K562 (cell line): ENCODE measurements around the gene MPC1. TPM values are rescaled to one million over a fixed set of nuclear protein-coding genes. Genes with fewer than 3 reads are reported as not detected.

Source experiments
- ASH1L ChIP-seq: fragments of 450-650 bp; IDR thresholded peaks from 2 replicates; pipeline ENCODE4 v1.6.1; 2018; ENCODE audit warnings: borderline replicate concordance, mild to moderate bottlenecking, low read depth; ENCODE audit not compliant: partially characterized antibody
- CBFA2T3 ChIP-seq: fragments of 450-650 bp; IDR thresholded peaks from 2 replicates; pipeline ENCODE4 v1.6.1; 2017
- CBX8 ChIP-seq: fragments of 200-600 bp; sonication (generic); IDR thresholded peaks from 2 replicates; pipeline ENCODE4 v1.6.1; 2012; ENCODE audit warnings: borderline replicate concordance, mixed run types, low read depth, mild to moderate bottlenecking, moderate library complexity, mixed read lengths, low read length, control low read depth, inconsistent platforms; ENCODE audit not compliant: poor library complexity, severe bottlenecking; ENCODE audit errors: extremely low read depth
- CTCFL ChIP-seq: IDR thresholded peaks from 2 replicates; pipeline ENCODE4 v1.6.1; 2011; ENCODE audit warnings: borderline replicate concordance, low read depth, mild to moderate bottlenecking, moderate library complexity, low read length; ENCODE audit not compliant: insufficient read depth, poor library complexity, severe bottlenecking
- DNMT1 ChIP-seq: fragments of 450-650 bp; IDR thresholded peaks from 2 replicates; pipeline ENCODE4 v1.6.1; 2016; ENCODE audit warnings: antibody characterized with exemption, mild to moderate bottlenecking
- ELF2 ChIP-seq: fragments of 250-450 bp; sonication (Bioruptor Pico); IDR thresholded peaks from 2 replicates; pipeline ENCODE4 v1.5.0; 2021; ENCODE audit warnings: mild to moderate bottlenecking
- HDGF ChIP-seq: fragments of 450-650 bp; IDR thresholded peaks from 2 replicates; pipeline ENCODE4 v1.6.1; 2016
- KDM2B ChIP-seq: fragments of 250-450 bp; sonication (Bioruptor Pico); IDR thresholded peaks from 2 replicates; pipeline ENCODE4 v1.8.0; 2021; ENCODE audit warnings: mild to moderate bottlenecking, moderate library complexity
- L3MBTL2 ChIP-seq: fragments of 450-650 bp; IDR thresholded peaks from 2 replicates; pipeline ENCODE4 v1.6.1; 2016; ENCODE audit warnings: mild to moderate bottlenecking, moderate library complexity
- PHF8 ChIP-seq: fragments of 200-600 bp; sonication (generic); IDR thresholded peaks from 2 replicates; pipeline ENCODE4 v1.6.1; 2012; ENCODE audit warnings: mixed run types, mild to moderate bottlenecking, inconsistent platforms, low read length, moderate library complexity, borderline replicate concordance
- PTTG1 ChIP-seq: fragments of 450-650 bp; IDR thresholded peaks from 2 replicates; pipeline ENCODE4 v1.6.1; 2016; ENCODE audit warnings: low read depth, mild to moderate bottlenecking, missing genetic modification characterization, missing compliant biosample characterization
- RAD51 ChIP-seq: fragments of 450-650 bp; IDR thresholded peaks from 2 replicates; pipeline ENCODE4 v1.7.1; 2016; ENCODE audit warnings: low read depth, mild to moderate bottlenecking, borderline replicate concordance
- SIRT6 ChIP-seq: IDR thresholded peaks from one replicate; pipeline ENCODE4 v1.6.1; 2012; ENCODE audit warnings: low read depth, mild to moderate bottlenecking, control low read depth, inconsistent platforms, low read length, moderate library complexity
- SMC3 ChIP-seq: conservative IDR thresholded peaks from 2 replicates; pipeline ENCODE4 v1.6.1; 2011; ENCODE audit warnings: low read depth, low read length, improper control_type of control experiment; ENCODE audit not compliant: insufficient read depth
- ZNF12 ChIP-seq: sonication (generic); formaldehyde crosslinking; IDR thresholded peaks from 2 replicates; pipeline ENCODE4 v1.4.0; 2020; ENCODE audit warnings: mild to moderate bottlenecking, missing genetic modification reagents
- ZNF444 ChIP-seq: fragments of 250-450 bp; sonication (Bioruptor Pico); IDR thresholded peaks from 2 replicates; pipeline ENCODE4 v1.4.0; 2020; ENCODE audit warnings: mild to moderate bottlenecking, moderate library complexity
- polyA plus RNA-seq, 8 experiments: library from polyadenylated mRNA; depleted of rRNA in 4 of 8; stranded (reverse) in 5 of 8; unstranded in 3 of 8; fragments of >200 nt; fragmentation: Nextera tagmentation in 2 of 8; fragmentation: Illumina TruSeq in 1 of 8; extraction: Ambion mirVana in 2 of 8; extraction: Trizol in 1 of 8; gene quantifications; 2 replicates each; pipeline versions ENCODE4 v1.2.1 to v1.2.3, GENCODE V29; 2011 to 2014; ENCODE audit warnings: inconsistent platforms in 1 of 8, missing spikeins in 1 of 8
- total RNA-seq, 7 experiments: library from RNA; depleted of rRNA in 6 of 7; stranded (reverse); fragments of >200 nt in 6 of 7; fragmentation: Illumina TruSeq in 2 of 7; extraction: Trizol in 2 of 7; gene quantifications; 2 replicates each; pipeline versions ENCODE4 v1.2.1 to v1.2.3, GENCODE V29; 2011 to 2021; ENCODE audit warnings: low replicate concordance in 1 of 7
- TF ChIP-seq, protein P1 (sequence below): fragments of 450-650 bp; IDR thresholded peaks from 2 replicates; pipeline ENCODE4 v1.6.1; 2016; ENCODE audit warnings: missing biosample characterization, missing genetic modification characterization
- TF ChIP-seq, protein P2 (sequence below): sonication (generic); formaldehyde crosslinking; IDR thresholded peaks from 2 replicates; pipeline ENCODE4 v1.8.0; 2022; ENCODE audit warnings: mild to moderate bottlenecking, missing genetic modification reagents, borderline replicate concordance
- TF ChIP-seq, protein P3 (sequence below): sonication (generic); formaldehyde crosslinking; IDR thresholded peaks from 2 replicates; pipeline ENCODE4 v1.8.1; 2023; ENCODE audit warnings: mild to moderate bottlenecking, missing genetic modification reagents

MPC1 gene
- total and polyA plus RNA-seq, 9 of the 15 experiments (the other 6 are each of a cell fraction or from before 2014, with no cell fraction given): 78.6 to 185 (median 138) TPM

GRCh38 chr6:166342349-166343149, 40.2 kb downstream of the MPC1 start, which contains the start of gene SFT2D1 (continued):
- TF ChIP-seq CBFA2T3: no peak
- no peak for TF ChIP-seq SMC3
- peak; percentile 79 for TF ChIP-seq L3MBTL2
- peak; percentile 87; the same call in 1 of the 2 replicates for TF ChIP-seq ELF2 (CRISPR knock-in tag)
- TF ChIP-seq, protein P1, sequence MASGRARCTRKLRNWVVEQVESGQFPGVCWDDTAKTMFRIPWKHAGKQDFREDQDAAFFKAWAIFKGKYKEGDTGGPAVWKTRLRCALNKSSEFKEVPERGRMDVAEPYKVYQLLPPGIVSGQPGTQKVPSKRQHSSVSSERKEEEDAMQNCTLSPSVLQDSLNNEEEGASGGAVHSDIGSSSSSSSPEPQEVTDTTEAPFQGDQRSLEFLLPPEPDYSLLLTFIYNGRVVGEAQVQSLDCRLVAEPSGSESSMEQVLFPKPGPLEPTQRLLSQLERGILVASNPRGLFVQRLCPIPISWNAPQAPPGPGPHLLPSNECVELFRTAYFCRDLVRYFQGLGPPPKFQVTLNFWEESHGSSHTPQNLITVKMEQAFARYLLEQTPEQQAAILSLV (tag): no peak
- no peak for TF ChIP-seq PTTG1 (tag)
- TF ChIP-seq, protein P2, sequence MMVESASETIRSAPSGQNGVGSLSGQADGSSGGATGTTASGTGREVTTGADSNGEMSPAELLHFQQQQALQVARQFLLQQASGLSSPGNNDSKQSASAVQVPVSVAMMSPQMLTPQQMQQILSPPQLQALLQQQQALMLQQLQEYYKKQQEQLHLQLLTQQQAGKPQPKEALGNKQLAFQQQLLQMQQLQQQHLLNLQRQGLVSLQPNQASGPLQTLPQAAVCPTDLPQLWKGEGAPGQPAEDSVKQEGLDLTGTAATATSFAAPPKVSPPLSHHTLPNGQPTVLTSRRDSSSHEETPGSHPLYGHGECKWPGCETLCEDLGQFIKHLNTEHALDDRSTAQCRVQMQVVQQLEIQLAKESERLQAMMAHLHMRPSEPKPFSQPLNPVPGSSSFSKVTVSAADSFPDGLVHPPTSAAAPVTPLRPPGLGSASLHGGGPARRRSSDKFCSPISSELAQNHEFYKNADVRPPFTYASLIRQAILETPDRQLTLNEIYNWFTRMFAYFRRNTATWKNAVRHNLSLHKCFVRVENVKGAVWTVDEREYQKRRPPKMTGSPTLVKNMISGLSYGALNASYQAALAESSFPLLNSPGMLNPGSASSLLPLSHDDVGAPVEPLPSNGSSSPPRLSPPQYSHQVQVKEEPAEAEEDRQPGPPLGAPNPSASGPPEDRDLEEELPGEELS (CRISPR knock-in tag): peak; percentile 94; the same call in 1 of the 2 replicates
- TF ChIP-seq, protein P3, sequence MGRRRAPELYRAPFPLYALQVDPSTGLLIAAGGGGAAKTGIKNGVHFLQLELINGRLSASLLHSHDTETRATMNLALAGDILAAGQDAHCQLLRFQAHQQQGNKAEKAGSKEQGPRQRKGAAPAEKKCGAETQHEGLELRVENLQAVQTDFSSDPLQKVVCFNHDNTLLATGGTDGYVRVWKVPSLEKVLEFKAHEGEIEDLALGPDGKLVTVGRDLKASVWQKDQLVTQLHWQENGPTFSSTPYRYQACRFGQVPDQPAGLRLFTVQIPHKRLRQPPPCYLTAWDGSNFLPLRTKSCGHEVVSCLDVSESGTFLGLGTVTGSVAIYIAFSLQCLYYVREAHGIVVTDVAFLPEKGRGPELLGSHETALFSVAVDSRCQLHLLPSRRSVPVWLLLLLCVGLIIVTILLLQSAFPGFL (CRISPR knock-in tag): no peak
- 0 out of 2 replicates have a peak, but pooled peaks have one; percentile 33 for TF ChIP-seq ZNF12 (CRISPR knock-in tag)
- TF ChIP-seq RAD51: no peak
- TF ChIP-seq CTCFL: no peak
- TF ChIP-seq PHF8: peak; percentile 98
- no peak for TF ChIP-seq ZNF444
- TF ChIP-seq CBX8: no peak
- TF ChIP-seq SIRT6: no peak
- no peak for TF ChIP-seq DNMT1
- TF ChIP-seq HDGF: no peak
- TF ChIP-seq KDM2B: peak; percentile 3; the same call in 1 of the 2 replicates
- TF ChIP-seq ASH1L: peak; percentile 43
